PC-9 (cell line): Measurements from ENCODE around the gene LYPD3. TPM values are rescaled to one million over a fixed set of nuclear protein-coding genes. Genes with fewer than 3 reads are reported as not detected.

Source experiments
- BruUV-seq: library from RNA; stranded (reverse); fragments of 400-500 nt; replicated peaks from 2 replicates; lab custom pipeline; 2021; lab: Mats Ljungman, UMichigan
- CTCF ChIA-PET: fragments of 300-600 bp; sonication (Branson Sonifier 250); formaldehyde crosslinking; loops from one replicate; lab custom pipeline; 2022; ENCODE audit warnings: antibody characterized with exemption; lab: Charles Lee
- POLR2A ChIA-PET: fragments of 300-600 bp; sonication (Branson Sonifier 250); formaldehyde crosslinking; loops from one replicate; lab custom pipeline; 2022; ENCODE audit warnings: antibody characterized with exemption; ENCODE audit not compliant: unreplicated experiment; lab: Charles Lee
- DNase-seq, 2 experiments: peaks; one replicate each; pipeline versions ENCODE4 v3.0.0 to v3.0.0-alpha.2; 2015 to 2022; ENCODE audit warnings: mixed read lengths in 1 of 2
- H2AFZ ChIP-seq: fragments of 200-600 bp; sonication (generic); 2 replicates; pipeline ENCODE4 v1.8.1; 2017; ENCODE audit warnings: antibody characterized with exemption
- H3F3A ChIP-seq: fragments of 200-600 bp; sonication (generic); 2 replicates; pipeline ENCODE4 v1.8.1; 2017; ENCODE audit warnings: antibody characterized with exemption, mild to moderate bottlenecking, low read depth; ENCODE audit not compliant: insufficient read depth
- H3K27ac ChIP-seq: fragments of 200-600 bp; sonication (generic); 2 replicates; pipeline ENCODE4 v1.6.1; 2016; ENCODE audit warnings: mixed run types
- H3K27me3 ChIP-seq: fragments of 200-600 bp; sonication (generic); 2 replicates; pipeline ENCODE4 v1.6.1; 2016; ENCODE audit warnings: low read depth, mixed run types; ENCODE audit not compliant: insufficient read depth
- H3K36me3 ChIP-seq: fragments of 200-600 bp; sonication (generic); 2 replicates; pipeline ENCODE4 v1.6.1; 2016; ENCODE audit warnings: low read depth, mixed run types
- H3K4me1 ChIP-seq: fragments of 200-600 bp; sonication (generic); replicated peaks from 2 replicates; pipeline ENCODE4 v1.6.1; 2016; ENCODE audit warnings: mixed run types; ENCODE audit not compliant: insufficient read depth
- H3K4me2 ChIP-seq: fragments of 200-600 bp; sonication (generic); 2 replicates; pipeline ENCODE4 v1.6.1; 2017; ENCODE audit warnings: mixed run types
- H3K4me3 ChIP-seq: fragments of 200-600 bp; sonication (generic); 2 replicates; pipeline ENCODE4 v1.6.1; 2016; ENCODE audit warnings: mixed run types
- H3K79me2 ChIP-seq: fragments of 200-600 bp; sonication (generic); 2 replicates; pipeline ENCODE4 v1.6.1; 2017; ENCODE audit warnings: low read depth, mixed run types
- H3K9me2 ChIP-seq: fragments of 200-600 bp; sonication (generic); 2 replicates; pipeline ENCODE4 v1.8.1; 2017; ENCODE audit warnings: mild to moderate bottlenecking; ENCODE audit not compliant: insufficient read depth
- H3K9me3 ChIP-seq: fragments of 200-600 bp; sonication (generic); 2 replicates; pipeline ENCODE4 v1.8.1; 2016; ENCODE audit warnings: low read depth; ENCODE audit not compliant: insufficient read depth
- H4K20me1 ChIP-seq: fragments of 200-600 bp; sonication (generic); 2 replicates; pipeline ENCODE4 v1.8.1; 2017; ENCODE audit not compliant: insufficient read depth
- EZH2 ChIP-seq: fragments of 200-600 bp; sonication (generic); IDR thresholded peaks from 2 replicates; pipeline ENCODE4 v1.8.0; 2017; ENCODE audit warnings: antibody characterized with exemption, low read depth
- intact Hi-C: fragments of 100-400 bp; cut with micrococcal nuclease; formaldehyde crosslinking; loops from one replicate; pipeline ENCODE4 v1.10.0; 2022; ENCODE audit not compliant: unreplicated experiment
- total RNA-seq: library from RNA; stranded (reverse); gene quantifications from 2 replicates; pipeline ENCODE4 v1.2.3, GENCODE V29; 2021
- TF ChIP-seq, protein P1 (sequence below): fragments of 200-600 bp; sonication (generic); conservative IDR thresholded peaks from 2 replicates; pipeline ENCODE4 v1.6.1; 2017; ENCODE audit warnings: mixed run types, antibody characterized with exemption, mild to moderate bottlenecking, moderate library complexity

The LYPD3 gene
- total RNA-seq, 1 experiment from 2014 or later = 70.8 TPM

- CTCF ChIA-PET = no interaction called here
- H4K20me1 ChIP-seq = 0 out of 2 replicates have a peak, but pooled peaks cover 6% of the 10 kb centered on the region
- H3K79me2 ChIP-seq = peaks cover 15% of the 10 kb centered on the region
- no peak overlapping the region for H3K4me3 ChIP-seq
- TF ChIP-seq EZH2 = no peak
- TF ChIP-seq, protein P1, sequence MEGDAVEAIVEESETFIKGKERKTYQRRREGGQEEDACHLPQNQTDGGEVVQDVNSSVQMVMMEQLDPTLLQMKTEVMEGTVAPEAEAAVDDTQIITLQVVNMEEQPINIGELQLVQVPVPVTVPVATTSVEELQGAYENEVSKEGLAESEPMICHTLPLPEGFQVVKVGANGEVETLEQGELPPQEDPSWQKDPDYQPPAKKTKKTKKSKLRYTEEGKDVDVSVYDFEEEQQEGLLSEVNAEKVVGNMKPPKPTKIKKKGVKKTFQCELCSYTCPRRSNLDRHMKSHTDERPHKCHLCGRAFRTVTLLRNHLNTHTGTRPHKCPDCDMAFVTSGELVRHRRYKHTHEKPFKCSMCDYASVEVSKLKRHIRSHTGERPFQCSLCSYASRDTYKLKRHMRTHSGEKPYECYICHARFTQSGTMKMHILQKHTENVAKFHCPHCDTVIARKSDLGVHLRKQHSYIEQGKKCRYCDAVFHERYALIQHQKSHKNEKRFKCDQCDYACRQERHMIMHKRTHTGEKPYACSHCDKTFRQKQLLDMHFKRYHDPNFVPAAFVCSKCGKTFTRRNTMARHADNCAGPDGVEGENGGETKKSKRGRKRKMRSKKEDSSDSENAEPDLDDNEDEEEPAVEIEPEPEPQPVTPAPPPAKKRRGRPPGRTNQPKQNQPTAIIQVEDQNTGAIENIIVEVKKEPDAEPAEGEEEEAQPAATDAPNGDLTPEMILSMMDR = no peak
- H3K9me2 ChIP-seq = no peaks in the 10 kb centered on the region
- intact Hi-C loops = no loop called here
- H3K9me3 ChIP-seq = no peaks in the 10 kb centered on the region
- H3K4me2 ChIP-seq = no peak overlapping the region
- peaks cover 22% of the 10 kb centered on the region for H3K4me1 ChIP-seq
- no peak for DNase-seq
- no TSS peak for BruUV-seq
- H3K36me3 ChIP-seq = peaks cover 11% of the 10 kb centered on the region; the same call in 1 of the 2 replicates
- no peak overlapping the region for H2AFZ ChIP-seq
- H3F3A ChIP-seq = peaks cover 48% of the 10 kb centered on the region; the same call in 1 of the 2 replicates
- H3K27me3 ChIP-seq = no peaks in the 10 kb centered on the region
- H3K27ac ChIP-seq = no peak overlapping the region
- POLR2A ChIA-PET = interaction anchor here (0.6 kb wide), 2 partner anchors 13 to 58 kb away, joined by 4 to 8 read pairs; no protein-coding TSS in a partner anchor
These were observed 4.9 kb downstream of the LYPD3 start for GRCh38 chr19:43460362-43461016.

- no peak overlapping the region for H2AFZ ChIP-seq
- no TSS peak for BruUV-seq
- H3K36me3 ChIP-seq = peaks cover 8% of the 10 kb centered on the region; the same call in 1 of the 2 replicates
- H3K27me3 ChIP-seq = no peaks in the 10 kb centered on the region
- no peaks in the 10 kb centered on the region; the same call in 1 of the 2 replicates for H3K9me3 ChIP-seq
- TF ChIP-seq, protein P1 = no peak
- TF ChIP-seq EZH2 = no peak
- H3K4me3 ChIP-seq = no peak overlapping the region
- no peak overlapping the region for H3K4me2 ChIP-seq
- H3F3A ChIP-seq = peaks cover 44% of the 10 kb centered on the region
- POLR2A ChIA-PET = interaction anchor here (0.6 kb wide), 1 partner anchor 179 kb away, joined by 3 read pairs; no protein-coding TSS in a partner anchor
- no peak overlapping the region for H3K27ac ChIP-seq
- H4K20me1 ChIP-seq = 0 out of 2 replicates have a peak, but pooled peaks cover 2% of the 10 kb centered on the region
- peaks cover 2% of the 10 kb centered on the region for H3K79me2 ChIP-seq
- CTCF ChIA-PET = no interaction called here
- intact Hi-C loops = no loop called here
- peaks cover 30% of the 10 kb centered on the region for H3K4me1 ChIP-seq
- DNase-seq = no peak
- no peaks in the 10 kb centered on the region for H3K9me2 ChIP-seq
These were observed 7.6 kb downstream of the LYPD3 start for GRCh38 chr19:43457809-43458208.

DNA sequence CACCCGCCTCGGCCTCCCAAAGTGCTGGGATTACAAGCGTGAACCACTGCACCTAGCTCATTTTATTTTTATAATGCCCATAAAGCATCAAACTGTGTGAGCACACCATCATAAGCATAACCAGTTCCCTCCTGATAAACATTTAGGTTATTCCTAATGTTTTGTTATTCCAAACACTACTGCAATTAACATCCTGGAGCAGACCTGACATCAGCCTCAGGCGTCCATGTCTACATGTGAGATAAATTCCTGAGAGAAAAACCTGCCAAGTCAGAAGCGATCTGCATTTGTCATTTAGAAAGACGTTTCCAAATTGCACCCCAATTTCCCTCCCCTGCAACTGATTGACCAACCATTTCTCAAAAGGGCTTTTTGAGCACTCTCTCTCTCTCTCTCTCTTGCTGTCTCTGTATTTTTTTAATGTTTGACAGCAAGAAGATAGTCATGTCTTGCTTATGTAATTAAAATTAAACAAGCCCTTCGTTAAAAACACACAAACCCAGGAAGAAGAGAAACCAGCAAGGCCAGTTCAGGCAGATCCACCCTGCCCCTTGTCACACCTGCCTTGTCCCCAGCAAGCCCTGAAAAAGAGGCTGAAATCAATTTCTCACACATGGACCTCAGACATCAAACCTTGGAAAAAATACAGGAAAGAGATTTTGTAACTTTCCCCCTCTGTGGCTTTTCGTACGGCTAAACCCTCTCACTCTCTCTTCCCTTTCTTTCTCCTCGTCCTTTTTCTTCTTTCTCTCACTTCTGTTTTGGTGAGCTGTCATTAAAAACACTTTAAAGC lies 9.9 kb downstream of the LYPD3 start:
- ChIA-PET POLR2A (interaction anchor here (0.6 kb wide), 1 partner anchor 322 kb away, joined by 19 read pairs; no protein-coding TSS in a partner anchor), CTCF (interaction anchor here (0.7 kb wide), 1 partner anchor 139 kb away, joined by 3 read pairs; no protein-coding TSS in a partner anchor)
- Histone ChIP-seq H3K27ac (peak overlapping the region; percentile 65), H3K79me2 (no peaks in the 10 kb centered on the region), H3K4me3 (peak overlapping the region; percentile 30; the same call in 1 of the 2 replicates), H3F3A (peaks cover 32% of the 10 kb centered on the region), H4K20me1 (no peaks in the 10 kb centered on the region), H3K4me1 (peaks cover 29% of the 10 kb centered on the region), H3K27me3 (no peaks in the 10 kb centered on the region), H3K4me2 (peak overlapping the region; percentile 76), H3K9me2 (no peaks in the 10 kb centered on the region), H3K36me3 (no peaks in the 10 kb centered on the region), H2AFZ (no peak overlapping the region), H3K9me3 (no peaks in the 10 kb centered on the region; the same call in 1 of the 2 replicates)
- peak; percentile 34 to 77 for DNase-seq
- BruUV-seq = no TSS peak
- TF ChIP-seq EZH2 = no peak
- TF ChIP-seq, protein P1 = no peak
- intact Hi-C loops = no loop called here
